Measurements from ENCODE around the gene GAA.
"Not testable (repeated sequence)": the region's sequence is repeated elsewhere in the genome, so short reads cannot be mapped to it uniquely, and the experiment has no call there.

GAA gene

DNA sequence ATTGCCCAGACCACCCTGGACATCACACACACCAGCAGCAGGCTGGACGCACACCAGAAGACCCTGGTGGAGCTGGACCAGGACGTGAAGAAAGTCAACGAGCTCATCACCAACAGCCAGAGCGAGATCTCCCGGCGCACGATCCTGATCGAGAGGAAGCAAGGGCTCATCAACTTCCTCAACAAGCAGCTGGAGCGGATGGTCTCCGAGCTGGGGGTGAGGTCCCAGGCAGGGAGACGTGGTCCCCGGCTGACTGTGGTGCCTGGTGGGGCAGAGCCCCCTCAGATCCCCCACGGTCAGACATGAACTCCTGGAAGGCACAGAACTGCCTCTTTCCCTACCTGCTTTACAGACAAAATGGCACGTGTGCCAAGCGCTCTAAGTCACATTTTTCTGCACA is 16.6 kb upstream of the GAA start:
- DNase-seq = no peak

DNA sequence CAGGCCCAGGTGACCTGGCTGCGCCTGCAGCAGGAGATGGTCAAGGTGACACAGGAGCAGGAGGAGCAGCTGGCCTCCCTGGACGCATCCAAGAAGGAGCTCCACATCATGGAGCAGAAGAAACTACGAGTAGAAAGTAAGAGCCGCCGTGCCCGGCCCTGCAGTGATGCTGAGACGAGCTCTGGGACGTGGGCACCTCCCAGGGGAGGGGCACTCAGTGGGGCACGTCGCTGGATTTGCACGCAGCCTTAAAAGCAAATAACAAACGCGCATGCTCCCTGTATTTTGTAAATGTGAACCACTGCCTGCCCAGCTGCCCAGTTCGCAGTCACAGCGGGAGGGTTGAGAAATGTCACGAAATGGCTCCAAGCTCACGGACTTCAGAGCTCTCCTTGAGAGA is 15.3 kb upstream of the GAA start:
- no peak for DNase-seq

DNA sequence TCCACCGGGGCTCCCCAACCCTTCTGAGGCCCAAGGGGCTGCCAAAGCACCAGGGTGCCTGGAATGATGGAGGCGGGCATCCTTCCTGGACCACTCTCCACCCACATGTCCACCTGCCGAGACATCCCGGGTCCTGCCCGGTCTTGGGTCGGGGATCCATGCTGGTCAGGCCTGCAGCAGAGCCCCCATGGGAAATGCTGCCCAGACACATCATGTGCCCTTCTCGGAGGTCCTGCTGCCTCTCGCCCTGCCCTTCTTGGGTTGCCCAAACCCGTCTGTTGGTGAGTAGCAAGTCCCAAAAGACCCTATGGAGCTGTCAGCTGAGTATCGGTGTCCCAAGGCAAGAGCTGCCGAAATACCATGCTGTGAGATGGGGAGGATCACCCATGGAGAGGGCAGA is 14.8 kb upstream of the GAA start:
- no peak for DNase-seq

DNA sequence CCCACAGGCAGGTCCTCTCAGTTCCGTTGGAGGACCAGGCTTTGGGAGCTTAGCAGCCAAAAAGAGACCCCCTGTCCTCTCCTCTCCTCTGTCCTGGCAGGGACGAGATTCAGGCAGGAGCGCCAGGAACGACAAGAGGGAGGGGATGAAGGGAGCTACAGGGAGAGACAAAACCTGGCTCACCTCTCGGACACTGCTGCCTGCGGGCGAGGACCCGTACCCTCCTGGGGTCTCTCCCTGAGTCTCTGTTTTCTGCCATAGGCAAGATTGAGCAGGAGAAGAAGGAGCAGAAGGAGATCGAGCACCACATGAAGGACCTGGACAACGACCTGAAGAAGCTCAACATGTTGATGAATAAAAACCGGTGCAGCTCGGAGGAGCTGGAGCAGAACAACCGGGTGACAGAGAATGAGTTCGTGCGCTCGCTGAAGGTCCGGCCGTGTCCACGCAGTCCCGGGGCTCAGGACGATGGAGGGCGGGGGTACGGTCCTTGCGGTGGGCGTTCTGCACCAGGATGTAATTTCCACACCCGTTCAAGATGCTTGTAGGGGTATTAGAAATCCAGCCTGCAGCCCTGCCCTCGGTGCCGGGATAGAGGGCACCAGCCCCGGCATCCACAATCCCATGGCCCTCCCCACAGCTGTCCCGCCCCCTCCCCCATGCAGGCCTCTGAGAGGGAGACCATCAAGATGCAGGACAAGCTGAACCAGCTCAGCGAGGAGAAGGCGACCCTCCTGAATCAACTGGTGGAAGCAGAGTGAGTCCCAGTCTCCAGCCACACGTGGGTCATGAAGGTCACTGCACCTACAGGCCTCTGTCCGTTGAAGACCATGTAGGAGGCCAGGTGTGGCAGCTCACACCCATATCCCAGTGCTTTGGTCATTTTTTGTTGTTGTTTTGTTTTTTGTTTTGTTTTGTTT is 13.8 kb upstream of the GAA start:
- no peak for DNase-seq

DNA sequence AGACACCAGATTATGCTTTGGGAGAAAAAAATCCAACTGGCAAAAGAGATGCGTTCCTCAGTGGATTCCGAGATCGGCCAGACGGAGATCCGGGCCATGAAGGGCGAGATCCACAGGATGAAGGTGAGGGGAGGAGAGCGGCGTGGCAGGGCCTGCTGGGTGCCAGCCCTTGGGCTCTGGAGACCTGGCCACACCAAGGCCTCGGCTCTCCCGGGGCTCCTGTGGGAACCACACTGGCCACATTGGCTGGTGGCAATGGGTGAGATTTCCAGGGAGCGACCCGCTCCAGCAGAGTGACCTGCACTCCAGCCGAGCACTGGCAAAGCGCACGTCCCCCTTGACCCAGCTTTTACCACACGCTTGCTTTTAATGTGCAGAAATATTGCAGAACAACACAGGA is 11.6 kb upstream of the GAA start:
- no peak for DNase-seq

DNA sequence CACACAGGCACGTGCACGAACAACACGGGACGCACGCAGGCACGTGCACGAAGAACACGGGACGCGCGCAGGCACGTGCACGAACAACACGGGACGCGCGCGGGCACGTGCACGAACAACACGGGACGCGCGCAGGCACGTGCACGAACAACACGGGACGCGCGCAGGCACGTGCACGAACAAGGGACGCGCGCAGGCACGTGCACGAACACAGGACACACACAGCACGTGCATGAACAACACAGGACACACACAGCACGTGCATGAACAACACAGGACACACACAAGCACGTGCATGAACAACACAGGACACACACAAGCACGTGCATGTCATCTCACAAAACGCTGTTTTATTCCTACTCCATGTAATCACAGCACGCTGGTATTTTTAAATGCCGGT is 11.2 kb upstream of the GAA start:
- not testable (repeated sequence) for DNase-seq

DNA sequence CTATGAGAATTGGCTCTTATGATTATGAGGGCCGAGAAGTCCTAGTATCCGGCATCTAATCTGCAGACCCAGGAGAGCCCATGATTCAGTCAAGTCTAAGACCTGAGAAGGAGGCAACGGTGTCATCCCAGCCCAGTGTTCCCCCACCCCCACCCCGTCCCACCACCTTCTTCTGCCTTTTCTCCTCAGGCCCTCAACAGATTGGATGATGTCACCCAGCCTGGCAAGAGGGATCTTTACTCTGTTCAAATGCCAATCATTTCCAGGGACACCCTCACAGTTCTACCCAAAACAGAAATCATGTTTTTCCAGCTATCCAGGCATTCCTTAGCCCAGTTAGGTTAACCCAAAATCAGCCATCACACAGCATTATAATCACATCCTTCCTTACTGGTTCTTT is 10.0 kb upstream of the GAA start:
- peak; percentile 7 for DNase-seq

DNA sequence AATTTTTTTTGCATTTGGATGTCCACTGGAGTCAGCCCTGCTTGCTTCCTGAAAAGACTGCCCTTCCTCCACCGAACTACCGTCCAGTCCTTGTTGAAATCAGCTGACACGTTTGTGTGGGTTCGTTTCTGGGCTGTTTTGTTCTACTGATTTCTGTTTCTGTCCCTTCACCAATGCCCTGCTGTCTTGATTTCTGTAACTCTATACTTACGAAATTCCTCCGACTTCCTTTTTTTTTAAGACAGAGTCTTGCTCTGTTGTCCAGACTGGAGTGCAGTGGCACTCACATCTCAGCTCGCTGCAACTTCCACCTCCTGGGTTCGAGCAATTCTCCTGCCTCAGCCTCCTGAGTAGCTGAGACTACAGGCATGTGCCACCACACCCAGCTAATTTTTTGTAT is 8.4 kb upstream of the GAA start:
- DNase-seq = no peak

DNA sequence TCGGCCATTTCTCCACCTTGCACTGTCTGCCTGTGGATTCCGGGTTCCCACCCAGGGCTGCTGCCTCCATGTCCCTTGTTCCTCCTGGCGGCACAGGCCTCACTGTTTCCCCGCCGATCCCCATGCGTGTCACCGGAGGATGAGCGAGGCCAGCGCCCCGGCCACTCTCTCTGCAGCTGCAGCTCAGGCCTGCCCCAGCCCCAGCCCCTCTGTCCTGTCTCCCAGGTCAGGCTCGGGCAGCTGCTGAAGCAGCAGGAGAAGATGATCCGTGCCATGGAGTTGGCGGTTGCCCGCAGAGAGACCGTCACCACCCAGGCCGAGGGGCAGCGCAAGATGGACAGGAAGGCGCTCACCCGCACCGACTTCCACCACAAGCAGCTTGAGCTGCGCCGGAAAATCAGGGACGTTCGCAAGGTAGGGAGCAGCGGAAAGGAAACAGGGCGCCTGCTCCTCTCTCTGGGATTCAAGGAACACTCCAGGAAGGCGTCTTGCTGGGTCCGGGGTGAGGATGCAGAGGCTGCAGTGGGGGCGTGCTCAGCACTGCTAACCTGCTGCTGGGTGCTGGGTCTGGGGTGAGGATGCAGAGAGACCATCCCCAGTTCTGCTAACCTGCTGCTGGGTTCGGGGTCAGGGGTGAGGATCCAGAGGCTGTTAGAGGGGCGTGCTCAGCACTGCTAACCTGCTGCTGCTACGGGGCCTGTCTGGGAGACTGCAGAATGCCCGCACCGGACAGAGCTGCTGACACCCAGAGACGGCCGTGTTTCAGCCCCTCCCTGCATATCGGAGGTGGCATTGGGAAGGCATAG is 6.1 kb upstream of the GAA start:
- DNase-seq = no peak

DNA sequence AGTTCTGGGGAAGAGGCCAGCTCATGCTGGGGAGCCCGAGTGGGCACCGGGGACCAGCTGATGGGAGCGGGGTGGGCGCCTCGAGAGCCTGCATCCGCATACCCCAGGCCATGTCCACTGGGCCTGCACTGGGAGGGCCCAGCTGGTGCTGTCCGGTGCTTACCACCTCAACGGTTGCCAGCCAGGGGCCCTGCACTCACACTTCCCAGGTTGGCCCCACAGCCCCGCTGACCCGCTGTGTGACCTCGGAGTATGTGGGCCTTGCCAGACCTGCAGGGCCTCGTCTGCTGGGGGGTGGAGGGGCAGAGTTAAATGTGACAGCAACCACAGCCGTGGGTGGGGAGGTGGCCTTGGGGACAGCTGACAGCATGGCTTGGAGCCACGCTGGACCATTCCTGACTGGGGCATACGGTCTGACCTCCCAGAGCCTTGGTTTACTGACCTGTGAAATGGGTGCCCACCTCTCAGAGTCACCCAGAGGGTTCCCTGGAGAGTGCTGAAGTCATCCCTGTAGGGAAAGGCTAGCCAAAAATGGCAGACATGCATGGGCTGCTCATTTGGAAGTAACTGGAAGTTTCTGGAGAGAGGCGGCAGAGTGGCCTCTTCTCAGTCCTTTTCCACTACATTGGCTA is 5.4 kb upstream of the GAA start:
- no peak for DNase-seq

DNA sequence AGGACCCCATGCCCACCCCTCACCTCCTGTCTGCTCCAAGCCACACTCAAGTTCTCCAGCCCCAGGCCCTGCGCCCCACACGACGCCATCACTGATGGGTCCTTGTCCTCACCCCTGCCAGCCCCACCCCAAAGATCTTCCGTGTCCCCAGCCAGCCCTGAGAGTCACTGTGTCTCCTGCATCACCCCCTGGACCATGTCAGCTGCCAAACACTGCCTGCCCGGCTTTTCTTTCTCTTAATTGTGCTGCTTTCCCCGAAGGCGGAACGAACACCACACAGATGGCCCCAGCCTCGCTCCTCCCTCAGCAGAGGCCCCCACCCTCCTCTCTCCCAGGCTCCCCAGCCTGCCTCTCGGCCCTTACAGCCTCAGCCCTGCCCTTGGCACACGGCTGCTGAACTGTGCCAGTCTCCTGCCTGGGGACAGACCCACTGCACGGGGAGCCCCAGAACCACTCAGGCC is 4.8 kb upstream of the GAA start:
- peak; percentile 34 for DNase-seq

DNA sequence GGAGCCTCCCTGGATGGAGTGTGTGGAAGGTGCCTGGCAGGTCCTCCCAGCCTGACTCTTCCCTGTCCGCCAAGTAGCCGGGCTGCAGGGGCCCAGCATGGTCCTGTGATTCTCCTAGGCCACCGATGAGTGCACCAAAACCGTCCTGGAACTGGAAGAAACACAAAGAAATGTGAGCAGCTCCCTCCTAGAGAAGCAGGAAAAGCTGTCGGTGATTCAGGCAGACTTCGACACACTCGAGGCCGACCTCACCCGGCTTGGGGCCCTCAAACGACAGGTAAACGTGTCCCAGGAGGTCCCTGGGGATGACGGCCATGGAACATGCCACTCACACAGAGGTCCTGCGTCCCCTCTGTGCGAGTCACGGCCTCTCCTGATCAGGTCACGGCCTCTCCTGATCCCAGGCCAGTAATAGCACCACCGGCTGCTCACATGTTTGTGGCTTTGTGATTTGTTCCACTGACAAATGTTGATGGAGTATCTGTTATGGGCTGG is 4.2 kb upstream of the GAA start:
- no peak for DNase-seq

DNA sequence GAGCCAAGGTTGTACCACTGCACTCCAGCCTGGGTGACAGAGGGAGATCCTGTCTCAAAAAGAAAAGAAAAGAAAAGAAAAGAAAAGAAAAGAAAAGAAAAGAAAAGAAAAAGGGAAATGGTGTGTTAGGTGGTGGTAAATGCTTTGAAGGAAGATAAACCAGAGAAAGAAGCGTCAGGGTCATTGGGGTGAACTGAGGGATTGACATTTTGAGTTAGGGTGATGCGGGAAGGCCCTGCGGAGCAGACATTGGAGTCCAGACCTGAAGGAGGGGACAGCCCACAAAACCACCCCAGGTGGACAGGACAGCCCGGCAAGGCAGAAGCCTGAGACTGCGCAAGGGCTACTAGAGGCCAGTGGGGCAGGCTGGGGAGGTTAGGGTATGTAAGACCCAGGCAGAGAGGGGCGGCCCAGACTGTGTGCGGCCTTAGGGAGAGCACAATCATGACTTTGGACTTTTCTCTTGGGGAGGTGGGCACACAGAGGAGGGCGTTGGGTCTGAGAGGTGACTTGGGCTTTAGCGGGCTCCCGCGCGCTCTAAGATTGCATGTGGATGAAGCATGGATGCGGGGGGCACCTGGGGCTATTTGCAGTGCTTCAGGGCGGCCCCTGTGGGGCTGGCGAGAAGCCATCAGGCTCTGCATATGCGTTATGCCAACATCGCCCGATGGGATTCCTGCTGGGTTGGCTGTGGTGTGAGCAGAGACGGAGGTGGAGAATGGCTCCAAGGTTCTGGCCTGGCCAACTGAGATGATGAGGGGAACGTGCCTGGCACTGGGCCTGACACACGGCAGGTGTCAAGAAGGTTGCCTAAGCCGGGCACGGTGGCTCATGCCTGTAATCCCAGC is 3.3 kb upstream of the GAA start:
- DNase-seq = no peak

DNA sequence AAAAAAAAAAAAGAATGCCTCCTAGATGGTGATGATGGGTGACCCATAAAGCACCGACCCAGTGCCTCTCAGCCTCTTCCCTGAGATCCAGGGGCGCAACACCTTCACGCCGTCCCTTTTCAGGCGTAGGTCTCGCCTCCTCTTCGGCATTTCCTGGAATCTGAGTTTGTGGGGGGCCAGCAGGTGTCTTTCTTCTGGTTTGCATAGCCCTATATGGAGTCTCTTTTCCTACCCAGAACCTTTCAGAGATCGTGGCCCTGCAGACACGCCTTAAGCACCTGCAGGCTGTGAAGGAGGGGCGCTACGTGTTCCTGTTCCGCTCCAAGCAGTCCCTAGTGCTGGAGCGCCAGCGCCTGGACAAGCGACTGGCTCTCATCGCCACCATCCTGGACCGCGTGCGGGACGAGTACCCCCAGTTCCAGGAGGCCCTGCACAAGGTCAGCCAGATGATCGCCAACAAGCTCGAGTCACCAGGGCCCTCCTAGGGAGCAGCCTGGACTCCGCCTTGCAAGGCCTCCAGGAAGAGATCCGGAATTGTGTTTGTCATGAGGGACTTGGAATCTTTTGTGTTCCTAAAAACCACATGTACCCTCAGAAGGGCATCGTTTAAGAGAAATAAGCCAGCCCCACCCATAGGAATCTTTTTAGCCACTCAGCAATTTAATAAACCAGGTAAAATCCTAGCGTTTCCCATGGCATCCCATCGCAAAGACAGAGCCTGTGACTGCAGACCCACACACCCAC is 1.9 kb upstream of the GAA start:
- DNase-seq = no peak

DNA sequence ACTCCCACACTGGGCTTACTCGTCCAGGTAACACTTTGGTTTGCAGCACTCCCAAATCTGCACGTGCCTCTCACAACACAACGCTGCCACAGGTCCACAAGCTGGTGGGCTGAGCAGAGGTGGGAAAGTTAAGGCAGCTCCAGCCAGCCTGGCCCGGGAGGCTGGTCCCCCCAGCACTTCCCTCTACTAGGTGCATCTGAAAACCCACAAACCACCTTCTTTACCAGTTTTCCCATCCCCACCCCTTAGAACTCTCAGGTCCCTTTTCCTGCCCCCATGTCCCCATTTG is 1.4 kb upstream of the GAA start:
- DNase-seq = no peak

DNA sequence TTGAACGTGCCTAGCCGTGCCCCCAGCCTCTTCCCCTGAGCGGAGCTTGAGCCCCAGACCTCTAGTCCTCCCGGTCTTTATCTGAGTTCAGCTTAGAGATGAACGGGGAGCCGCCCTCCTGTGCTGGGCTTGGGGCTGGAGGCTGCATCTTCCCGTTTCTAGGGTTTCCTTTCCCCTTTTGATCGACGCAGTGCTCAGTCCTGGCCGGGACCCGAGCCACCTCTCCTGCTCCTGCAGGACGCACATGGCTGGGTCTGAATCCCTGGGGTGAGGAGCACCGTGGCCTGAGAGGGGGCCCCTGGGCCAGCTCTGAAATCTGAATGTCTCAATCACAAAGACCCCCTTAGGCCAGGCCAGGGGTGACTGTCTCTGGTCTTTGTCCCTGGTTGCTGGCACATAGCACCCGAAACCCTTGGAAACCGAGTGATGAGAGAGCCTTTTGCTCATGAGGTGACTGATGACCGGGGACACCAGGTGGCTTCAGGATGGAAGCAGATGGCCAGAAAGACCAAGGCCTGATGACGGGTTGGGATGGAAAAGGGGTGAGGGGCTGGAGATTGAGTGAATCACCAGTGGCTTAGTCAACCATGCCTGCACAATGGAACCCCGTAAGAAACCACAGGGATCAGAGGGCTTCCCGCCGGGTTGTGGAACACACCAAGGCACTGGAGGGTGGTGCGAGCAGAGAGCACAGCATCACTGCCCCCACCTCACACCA is 724 bp downstream of the GAA start:
- peak; percentile 6 for DNase-seq

DNA sequence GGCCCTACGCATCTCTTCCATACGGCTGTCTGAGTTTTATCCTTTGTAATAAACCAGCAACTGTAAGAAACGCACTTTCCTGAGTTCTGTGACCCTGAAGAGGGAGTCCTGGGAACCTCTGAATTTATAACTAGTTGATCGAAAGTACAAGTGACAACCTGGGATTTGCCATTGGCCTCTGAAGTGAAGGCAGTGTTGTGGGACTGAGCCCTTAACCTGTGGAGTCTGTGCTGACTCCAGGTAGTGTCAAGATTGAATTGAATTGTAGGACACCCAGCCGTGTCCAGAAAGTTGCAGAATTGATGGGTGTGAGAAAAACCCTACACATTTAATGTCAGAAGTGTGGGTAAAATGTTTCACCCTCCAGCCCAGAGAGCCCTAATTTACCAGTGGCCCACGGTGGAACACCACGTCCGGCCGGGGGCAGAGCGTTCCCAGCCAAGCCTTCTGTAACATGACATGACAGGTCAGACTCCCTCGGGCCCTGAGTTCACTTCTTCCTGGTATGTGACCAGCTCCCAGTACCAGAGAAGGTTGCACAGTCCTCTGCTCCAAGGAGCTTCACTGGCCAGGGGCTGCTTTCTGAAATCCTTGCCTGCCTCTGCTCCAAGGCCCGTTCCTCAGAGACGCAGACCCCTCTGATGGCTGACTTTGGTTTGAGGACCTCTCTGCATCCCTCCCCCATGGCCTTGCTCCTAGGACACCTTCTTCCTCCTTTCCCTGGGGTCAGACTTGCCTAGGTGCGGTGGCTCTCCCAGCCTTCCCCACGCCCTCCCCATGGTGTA is 1.5 kb downstream of the GAA start:
- no peak for DNase-seq

DNA sequence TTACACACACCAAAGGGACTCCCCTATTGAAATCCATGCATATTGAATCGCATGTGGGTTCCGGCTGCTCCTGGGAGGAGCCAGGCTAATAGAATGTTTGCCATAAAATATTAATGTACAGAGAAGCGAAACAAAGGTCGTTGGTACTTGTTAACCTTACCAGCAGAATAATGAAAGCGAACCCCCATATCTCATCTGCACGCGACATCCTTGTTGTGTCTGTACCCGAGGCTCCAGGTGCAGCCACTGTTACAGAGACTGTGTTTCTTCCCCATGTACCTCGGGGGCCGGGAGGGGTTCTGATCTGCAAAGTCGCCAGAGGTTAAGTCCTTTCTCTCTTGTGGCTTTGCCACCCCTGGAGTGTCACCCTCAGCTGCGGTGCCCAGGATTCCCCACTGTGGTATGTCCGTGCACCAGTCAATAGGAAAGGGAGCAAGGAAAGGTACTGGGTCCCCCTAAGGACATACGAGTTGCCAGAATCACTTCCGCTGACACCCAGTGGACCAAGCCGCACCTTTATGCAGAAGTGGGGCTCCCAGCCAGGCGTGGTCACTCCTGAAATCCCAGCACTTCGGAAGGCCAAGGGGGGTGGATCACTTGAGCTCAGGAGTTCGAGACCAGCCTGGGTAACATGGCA is 2.2 kb downstream of the GAA start:
- DNase-seq = no peak

DNA sequence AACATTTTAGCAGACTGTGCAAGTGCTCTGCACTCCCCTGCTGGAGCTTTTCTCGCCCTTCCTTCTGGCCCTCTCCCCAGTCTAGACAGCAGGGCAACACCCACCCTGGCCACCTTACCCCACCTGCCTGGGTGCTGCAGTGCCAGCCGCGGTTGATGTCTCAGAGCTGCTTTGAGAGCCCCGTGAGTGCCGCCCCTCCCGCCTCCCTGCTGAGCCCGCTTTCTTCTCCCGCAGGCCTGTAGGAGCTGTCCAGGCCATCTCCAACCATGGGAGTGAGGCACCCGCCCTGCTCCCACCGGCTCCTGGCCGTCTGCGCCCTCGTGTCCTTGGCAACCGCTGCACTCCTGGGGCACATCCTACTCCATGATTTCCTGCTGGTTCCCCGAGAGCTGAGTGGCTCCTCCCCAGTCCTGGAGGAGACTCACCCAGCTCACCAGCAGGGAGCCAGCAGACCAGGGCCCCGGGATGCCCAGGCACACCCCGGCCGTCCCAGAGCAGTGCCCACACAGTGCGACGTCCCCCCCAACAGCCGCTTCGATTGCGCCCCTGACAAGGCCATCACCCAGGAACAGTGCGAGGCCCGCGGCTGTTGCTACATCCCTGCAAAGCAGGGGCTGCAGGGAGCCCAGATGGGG is 3.1 kb downstream of the GAA start:
- DNase-seq = no peak
